DMS 273 treated with DMSO at 0.1 percent for 48 hours (cell line): ENCODE results near the gene RHOJ.
"Not testable (repeated sequence)": the region's sequence is repeated elsewhere in the genome, so short reads cannot be mapped to it uniquely, and the experiment has no call there.

Experiments
- DNase-seq: peaks from one replicate; lab custom pipeline; 2025; lab: John Stamatoyannopoulos, UW

Gene RHOJ

DNA sequence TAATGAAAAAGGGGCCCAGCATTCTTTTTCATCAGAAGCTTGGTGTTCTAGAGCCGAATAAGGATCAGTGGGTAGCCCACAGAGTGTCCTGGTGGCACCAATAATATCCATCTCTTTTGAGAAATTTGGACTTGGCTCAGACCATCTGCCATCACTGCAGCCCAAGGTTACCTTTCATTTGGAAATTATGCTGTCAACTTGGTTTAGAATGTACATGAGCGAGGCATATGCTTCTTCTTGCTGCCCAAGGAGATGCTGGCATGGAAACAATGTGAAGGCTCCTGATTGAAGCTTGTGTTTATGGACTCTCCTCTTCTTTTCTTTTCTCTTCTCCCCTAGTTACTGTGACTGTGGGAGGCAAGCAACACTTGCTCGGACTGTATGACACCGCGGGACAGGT is 64.5 kb downstream of the RHOJ start:
- no peak for DNase-seq

DNA sequence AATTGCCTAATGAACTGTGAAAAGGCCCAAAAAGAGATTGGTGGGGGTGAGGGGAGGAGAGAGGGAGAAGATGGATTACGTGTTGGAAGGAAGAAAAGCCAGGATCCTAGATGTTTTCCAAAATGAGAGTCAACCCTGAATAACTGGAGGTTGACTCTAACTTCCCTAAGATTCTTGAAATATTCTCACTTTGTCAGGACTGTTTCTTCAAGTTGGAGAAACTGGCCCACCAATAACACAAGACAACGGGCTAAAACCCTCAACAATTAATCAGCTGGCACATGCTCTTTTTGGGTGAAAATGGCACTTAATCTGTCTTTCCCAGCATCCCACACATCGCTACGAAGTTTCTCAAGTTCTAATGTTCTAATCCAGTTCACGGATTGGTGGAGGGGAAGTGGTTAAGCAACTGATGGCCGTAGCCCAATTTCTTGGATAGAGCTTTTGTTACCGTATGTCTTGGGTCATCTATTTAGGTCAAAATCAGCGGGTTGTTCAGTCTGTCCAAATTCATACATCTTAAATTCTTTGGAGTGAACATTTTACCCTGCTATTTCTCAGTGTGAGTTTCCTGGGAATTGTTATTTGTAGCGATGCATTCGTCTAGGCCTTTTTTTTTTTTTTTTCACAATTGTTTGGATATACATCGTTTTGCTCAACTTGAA is 65.5 kb downstream of the RHOJ start:
- no peak for DNase-seq

GRCh38 chr14:63273129-63273528 is 68.9 kb downstream of the RHOJ start:
- DNase-seq = no peak

- DNase-seq = no peak
Observed at GRCh38 chr14:63273717-63274655, 69.7 kb downstream of the RHOJ start.

DNA sequence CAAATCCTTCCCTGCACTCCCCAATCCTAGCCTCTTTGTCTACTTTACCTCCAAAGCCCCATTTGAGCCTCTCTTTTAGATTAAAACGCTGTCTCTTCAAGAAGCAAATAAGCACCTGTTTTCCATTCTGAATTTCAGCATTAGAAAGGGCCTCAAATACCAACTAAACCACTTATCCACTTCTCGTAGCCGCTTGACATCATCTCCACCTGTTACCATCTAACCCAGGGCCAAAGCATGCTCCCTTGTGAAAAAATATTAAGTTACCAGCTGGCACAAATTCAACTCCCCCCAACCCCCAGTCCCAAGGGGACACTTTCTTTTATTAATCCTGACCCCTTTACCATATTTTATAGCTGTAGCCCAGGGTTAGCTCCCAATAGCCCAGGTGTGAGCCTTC is 71.4 kb downstream of the RHOJ start:
- DNase-seq = no peak

DNA sequence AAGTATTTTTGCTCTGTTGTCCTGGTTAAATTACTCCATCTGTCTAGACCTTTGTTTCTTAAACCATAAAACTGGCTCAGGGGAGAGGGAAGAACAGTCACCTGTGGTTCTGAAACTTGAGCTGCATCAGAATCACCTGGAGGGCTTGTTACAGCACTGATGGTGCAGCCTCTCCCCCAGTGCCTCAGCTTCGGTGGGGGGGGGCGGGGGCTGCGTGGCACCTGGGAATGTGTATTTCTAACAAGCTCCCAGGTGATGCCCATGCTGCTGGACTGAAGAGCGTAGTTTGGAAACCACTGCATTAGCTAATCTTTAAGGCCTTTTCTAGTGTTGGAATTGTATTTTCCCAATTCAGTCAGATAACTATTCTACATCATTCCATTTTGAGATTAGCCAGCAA is 71.8 kb downstream of the RHOJ start:
- DNase-seq = no peak

DNA sequence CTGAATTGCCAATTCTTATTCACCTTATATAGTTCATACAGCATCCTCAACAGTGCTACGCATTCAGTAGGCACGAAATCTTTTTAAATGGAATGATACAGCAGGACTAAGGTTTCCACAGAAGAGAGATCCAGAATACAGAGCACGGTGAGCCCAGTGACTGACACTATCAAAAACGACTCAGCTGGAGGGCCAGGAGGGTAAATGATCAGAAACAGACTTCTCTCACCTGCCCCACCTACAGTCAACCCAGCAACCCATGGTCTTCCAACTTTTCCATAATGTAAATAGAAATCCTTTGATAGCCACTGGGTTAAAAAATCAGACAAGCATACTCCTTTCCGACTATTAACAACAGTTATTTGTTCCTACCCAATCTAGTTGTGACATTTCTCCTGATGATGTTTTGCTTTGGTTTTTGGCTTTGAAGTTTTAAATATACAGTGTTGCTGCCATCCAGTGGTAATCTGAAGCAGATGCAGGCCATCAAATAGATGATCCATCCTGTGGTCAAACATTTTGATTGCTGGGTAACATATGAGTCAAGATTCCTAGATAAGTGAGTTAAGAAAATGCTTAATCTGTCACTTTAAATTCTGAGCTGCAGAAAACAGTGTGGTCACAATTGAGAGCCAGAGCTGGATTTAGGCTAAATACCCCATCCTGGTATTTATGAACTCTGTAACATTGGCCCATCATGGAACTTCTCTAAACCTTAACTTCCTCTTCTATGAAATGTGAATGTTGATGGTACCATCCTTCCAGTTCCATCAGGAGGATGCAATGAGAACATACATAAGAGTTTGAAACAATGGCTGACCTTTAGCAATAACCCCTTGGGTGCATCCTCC is 72.5 kb downstream of the RHOJ start:
- no peak for DNase-seq

GRCh38 chr14:63277591-63278183 is 73.4 kb downstream of the RHOJ start:
- no peak for DNase-seq

DNA sequence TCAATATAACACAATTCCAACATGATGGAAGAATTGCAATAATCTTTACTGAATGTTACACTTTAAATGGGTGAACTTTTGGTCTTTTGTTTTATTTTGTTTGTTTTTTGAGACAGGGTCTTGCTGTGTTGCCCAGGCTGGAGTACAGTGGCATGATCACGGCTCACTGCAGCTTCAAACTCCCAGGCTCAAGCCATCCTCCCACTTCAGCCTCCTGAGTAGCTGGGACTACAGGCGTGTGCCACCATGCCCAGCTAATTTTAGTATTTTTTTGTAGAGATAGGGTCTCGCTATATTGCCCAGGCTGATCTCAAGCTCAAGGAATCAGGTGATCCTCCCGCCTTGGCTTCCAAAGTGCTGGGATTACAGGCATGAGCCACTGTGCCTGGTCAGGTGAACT is 75.7 kb downstream of the RHOJ start:
- DNase-seq = not testable (repeated sequence)

GRCh38 chr14:63282997-63283883 is 79.0 kb downstream of the RHOJ start:
- DNase-seq = no peak

DNA sequence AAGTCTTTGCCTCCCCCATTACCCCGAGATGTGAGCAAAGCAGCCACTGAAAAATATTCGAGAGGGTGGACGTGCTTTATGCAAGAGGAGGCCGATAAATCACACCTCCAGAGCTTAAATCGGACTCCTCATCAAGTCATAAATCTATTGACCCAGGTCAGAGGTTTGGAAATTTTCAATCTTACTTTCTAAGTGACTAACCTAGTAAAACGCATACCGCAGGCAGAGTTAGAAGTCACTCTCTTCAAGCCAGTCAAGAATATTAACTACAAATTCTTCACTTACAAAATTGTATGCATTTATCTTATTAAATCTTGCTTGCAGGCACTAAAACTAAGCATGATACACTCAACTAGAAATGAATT is 79.6 kb downstream of the RHOJ start:
- no peak for DNase-seq

- no peak for DNase-seq
Observed at GRCh38 chr14:63286071-63286470, 81.8 kb downstream of the RHOJ start.

- DNase-seq = no peak
Observed at GRCh38 chr14:63287666-63288483, 83.6 kb downstream of the RHOJ start.

DNA sequence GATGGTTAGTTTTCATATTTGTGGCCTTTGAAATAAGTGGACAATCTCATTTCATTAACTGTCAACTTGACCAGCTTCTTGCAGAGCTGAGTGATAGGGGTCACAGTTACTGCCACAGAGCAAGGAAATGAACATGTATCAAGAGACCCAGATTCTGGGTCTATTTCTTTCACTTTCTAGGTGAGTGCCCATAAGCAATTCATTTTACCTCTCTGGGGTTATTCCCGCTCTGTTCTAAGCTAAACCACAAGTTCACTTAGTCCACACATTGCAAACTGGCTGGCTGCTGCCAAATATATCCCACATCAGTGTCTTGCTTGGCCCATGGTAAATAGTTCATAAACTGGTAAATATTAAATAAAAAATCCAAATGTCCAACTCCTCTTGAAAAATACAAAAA is 84.6 kb downstream of the RHOJ start:
- DNase-seq = no peak

DNA sequence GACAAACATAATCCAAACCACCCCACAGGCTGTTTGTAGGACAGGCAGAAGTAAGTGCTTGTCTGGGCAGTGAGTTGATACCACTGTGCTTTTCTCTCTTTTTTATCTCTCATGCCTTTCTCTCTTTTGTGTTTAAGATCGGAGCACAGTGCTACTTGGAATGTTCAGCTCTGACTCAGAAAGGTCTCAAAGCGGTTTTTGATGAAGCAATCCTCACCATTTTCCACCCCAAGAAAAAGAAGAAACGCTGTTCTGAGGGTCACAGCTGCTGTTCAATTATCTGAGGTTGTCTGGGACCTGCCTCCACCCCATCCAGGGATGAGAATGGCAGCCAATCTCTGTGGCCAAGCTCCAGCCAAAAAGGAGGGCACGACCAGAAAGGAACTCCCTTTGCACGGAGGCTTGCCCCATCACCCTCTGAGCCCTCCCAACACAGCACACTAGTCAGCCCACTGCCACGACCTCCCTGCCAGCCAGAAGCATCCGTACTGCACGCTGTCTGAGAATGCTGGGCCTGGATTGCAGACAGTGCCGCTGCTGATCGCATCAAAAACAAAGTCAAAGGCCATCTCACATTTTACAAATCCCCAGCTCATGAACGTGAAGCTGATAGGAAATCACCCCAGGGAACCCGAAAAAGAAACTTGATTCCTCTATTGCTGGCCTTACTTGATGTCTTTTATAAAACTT is 86.6 kb downstream of the RHOJ start:
- DNase-seq = no peak

DNA sequence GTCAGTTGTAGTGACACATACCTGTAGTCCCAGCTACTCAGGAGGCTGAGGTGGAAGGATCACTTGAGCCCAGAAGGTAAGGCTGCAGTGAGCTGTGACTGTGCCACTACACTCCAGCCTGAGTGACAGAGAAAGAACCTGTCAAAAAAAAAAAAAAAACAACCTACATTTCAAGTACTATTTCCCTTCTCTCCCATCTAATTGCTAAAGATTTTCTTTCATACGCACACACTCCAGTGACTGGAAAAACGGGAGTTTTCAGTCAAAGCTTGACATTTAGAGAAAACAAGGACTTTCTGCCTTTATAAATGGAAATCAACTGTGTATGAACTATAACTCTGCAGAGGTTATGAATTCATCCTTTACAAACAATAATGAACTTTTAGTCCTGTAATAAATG is 88.6 kb downstream of the RHOJ start:
- no peak for DNase-seq

DNA sequence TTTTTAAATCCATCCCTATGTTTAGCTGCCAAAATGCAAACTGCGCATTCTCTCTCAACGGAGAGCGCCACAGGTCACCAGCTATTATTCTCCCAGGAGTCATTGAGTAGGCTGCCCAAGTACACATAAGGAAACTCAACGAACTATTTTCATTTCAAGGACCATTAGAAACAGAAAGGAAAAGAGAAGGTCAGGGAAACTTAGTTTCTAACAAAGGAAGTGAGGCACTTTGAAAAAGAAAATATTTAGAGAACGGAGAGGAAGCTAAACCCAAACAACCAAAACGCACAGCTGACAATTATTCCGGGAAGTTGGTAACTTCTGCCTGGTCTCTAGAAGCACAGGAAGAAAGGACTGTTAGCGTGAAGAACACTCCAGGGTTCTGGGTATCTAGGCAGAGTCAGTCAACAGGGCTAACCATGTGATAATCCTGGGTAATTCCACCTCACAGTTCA is 91.0 kb downstream of the RHOJ start:
- DNase-seq = no peak

- DNase-seq = no peak
Observed at GRCh38 chr14:63296060-63296563, 91.9 kb downstream of the RHOJ start.

DNA sequence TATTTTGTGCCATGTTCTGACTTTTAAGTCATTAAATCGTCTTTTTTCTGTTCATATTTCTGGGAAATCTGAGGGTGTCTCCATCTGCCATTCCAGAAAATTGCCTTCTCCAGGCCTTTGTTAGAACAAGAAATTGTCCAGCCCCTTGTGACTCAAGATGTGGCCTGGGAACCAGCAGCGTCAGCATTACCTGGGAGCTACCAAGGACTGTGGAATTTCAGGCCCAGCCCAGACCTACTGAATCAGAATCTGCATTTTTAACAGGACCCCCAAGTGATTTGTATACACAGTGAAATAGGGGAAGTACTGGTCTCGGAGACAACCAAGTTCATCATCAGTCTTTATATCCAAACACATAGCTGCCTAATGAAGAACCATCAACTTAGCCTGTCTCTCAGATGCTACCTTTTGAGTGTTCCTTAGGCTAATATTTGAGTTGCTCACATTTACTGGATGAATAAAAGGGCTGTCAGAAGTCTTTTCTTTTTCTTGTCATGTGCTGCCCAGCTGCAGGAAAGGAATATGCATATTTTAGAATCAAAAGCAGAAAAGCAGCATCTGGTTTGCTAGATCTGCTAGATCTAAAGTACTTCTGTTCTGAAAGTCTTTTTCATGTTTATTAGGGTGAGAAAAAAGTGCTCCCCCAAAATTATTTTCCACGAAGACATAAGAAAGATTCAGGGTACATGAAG is 93.3 kb downstream of the RHOJ start:
- DNase-seq = no peak
